WTC11 (cell line): ENCODE results near the gene MZF1. TPM values are rescaled to one million over a fixed set of nuclear protein-coding genes. Genes with fewer than 3 reads are reported as not detected.

Source experiments
- CBFB ChIP-seq: sonication (generic); formaldehyde crosslinking; IDR thresholded peaks from 2 replicates; pipeline ENCODE4 v1.8.1; 2022; ENCODE audit warnings: mild to moderate bottlenecking, low read depth, missing genetic modification reagents
- CREB1 ChIP-seq: sonication (generic); formaldehyde crosslinking; IDR thresholded peaks from 2 replicates; pipeline ENCODE4 v1.8.0; 2023; ENCODE audit warnings: mild to moderate bottlenecking, missing genetic modification reagents
- EMX1 ChIP-seq: fragments of 250-450 bp; sonication (Bioruptor Pico); IDR thresholded peaks from 2 replicates; pipeline ENCODE4 v1.8.0; 2021; ENCODE audit warnings: mild to moderate bottlenecking
- FOXJ3 ChIP-seq: sonication (generic); formaldehyde crosslinking; IDR thresholded peaks from 2 replicates; pipeline ENCODE4 v1.9.0; 2021; ENCODE audit warnings: missing genetic modification reagents, mild to moderate bottlenecking, borderline replicate concordance
- HMGA2 ChIP-seq: fragments of 250-450 bp; sonication (Bioruptor Pico); IDR thresholded peaks from 2 replicates; pipeline ENCODE4 v1.4.0; 2021; ENCODE audit warnings: mild to moderate bottlenecking, moderate library complexity
- KAT7 ChIP-seq: sonication (generic); formaldehyde crosslinking; IDR thresholded peaks from 2 replicates; pipeline ENCODE4 v1.8.1; 2023; ENCODE audit warnings: missing genetic modification reagents, mild to moderate bottlenecking, borderline replicate concordance
- NR3C1 ChIP-seq: sonication (generic); formaldehyde crosslinking; conservative IDR thresholded peaks from 2 replicates; pipeline ENCODE4 v1.8.1; 2023; ENCODE audit warnings: low read depth, mild to moderate bottlenecking, missing genetic modification reagents
- OVOL2 ChIP-seq: fragments of 250-450 bp; sonication (Bioruptor Pico); IDR thresholded peaks from 2 replicates; pipeline ENCODE4 v1.9.0; 2021; ENCODE audit warnings: mild to moderate bottlenecking, borderline replicate concordance
- RORB ChIP-seq: fragments of 250-450 bp; sonication (Bioruptor Pico); IDR thresholded peaks from 2 replicates; pipeline ENCODE4 v1.9.0; 2021; ENCODE audit warnings: mild to moderate bottlenecking
- ZNF138 ChIP-seq: sonication (generic); formaldehyde crosslinking; conservative IDR thresholded peaks from 2 replicates; pipeline ENCODE4 v1.8.1; 2022; ENCODE audit warnings: mild to moderate bottlenecking, moderate library complexity, missing genetic modification reagents
- ZNF263 ChIP-seq: sonication (generic); formaldehyde crosslinking; IDR thresholded peaks from 2 replicates; pipeline ENCODE4 v1.8.1; 2022; ENCODE audit warnings: low read depth, mild to moderate bottlenecking, moderate library complexity, missing genetic modification reagents
- ZNF317 ChIP-seq: sonication (generic); formaldehyde crosslinking; IDR thresholded peaks from 2 replicates; pipeline ENCODE4 v1.8.1; 2023; ENCODE audit warnings: low read depth, mild to moderate bottlenecking, moderate library complexity, missing genetic modification reagents, borderline replicate concordance
- ZNF423 ChIP-seq: fragments of 250-450 bp; sonication (Bioruptor Pico); IDR thresholded peaks from 2 replicates; pipeline ENCODE4 v2.1.2; 2022; ENCODE audit warnings: mild to moderate bottlenecking, moderate library complexity
- total RNA-seq: library from RNA; stranded (reverse); gene quantifications from 3 replicates; pipeline ENCODE4 v1.2.3, GENCODE V29; 2021
- TF ChIP-seq, protein P1 (sequence below): sonication (generic); formaldehyde crosslinking; IDR thresholded peaks from 2 replicates; pipeline ENCODE4 v1.8.1; 2022; ENCODE audit warnings: mild to moderate bottlenecking, moderate library complexity, missing genetic modification reagents
- TF ChIP-seq, protein P2 (sequence below): sonication (generic); formaldehyde crosslinking; IDR thresholded peaks from 2 replicates; pipeline ENCODE4 v1.8.1; 2023; ENCODE audit warnings: mild to moderate bottlenecking, moderate library complexity, missing genetic modification reagents
- TF ChIP-seq, protein P3 (sequence below): sonication (generic); formaldehyde crosslinking; IDR thresholded peaks from 2 replicates; pipeline ENCODE4 v1.8.1; 2023; ENCODE audit warnings: mild to moderate bottlenecking, missing genetic modification reagents, moderate library complexity
- TF ChIP-seq, protein P4 (sequence below): sonication (generic); formaldehyde crosslinking; IDR thresholded peaks from 2 replicates; pipeline ENCODE4 v1.8.1; 2022; ENCODE audit warnings: low read depth, missing genetic modification reagents, borderline replicate concordance
- TF ChIP-seq, protein P5 (sequence below): fragments of 250-450 bp; sonication (Bioruptor Pico); conservative IDR thresholded peaks from 2 replicates; pipeline ENCODE4 v1.9.0; 2021; ENCODE audit warnings: mild to moderate bottlenecking
- TF ChIP-seq, protein P6 (sequence below): sonication (generic); formaldehyde crosslinking; IDR thresholded peaks from 2 replicates; pipeline ENCODE4 v1.8.1; 2023; ENCODE audit warnings: mild to moderate bottlenecking, missing genetic modification reagents
- TF ChIP-seq, protein P7 (sequence below): fragments of 250-450 bp; sonication (Bioruptor Pico); IDR thresholded peaks from 2 replicates; pipeline ENCODE4 v1.9.0; 2021; ENCODE audit warnings: mild to moderate bottlenecking

The MZF1 gene
- total RNA-seq, 1 experiment from 2014 or later: 22.2 TPM

DNA sequence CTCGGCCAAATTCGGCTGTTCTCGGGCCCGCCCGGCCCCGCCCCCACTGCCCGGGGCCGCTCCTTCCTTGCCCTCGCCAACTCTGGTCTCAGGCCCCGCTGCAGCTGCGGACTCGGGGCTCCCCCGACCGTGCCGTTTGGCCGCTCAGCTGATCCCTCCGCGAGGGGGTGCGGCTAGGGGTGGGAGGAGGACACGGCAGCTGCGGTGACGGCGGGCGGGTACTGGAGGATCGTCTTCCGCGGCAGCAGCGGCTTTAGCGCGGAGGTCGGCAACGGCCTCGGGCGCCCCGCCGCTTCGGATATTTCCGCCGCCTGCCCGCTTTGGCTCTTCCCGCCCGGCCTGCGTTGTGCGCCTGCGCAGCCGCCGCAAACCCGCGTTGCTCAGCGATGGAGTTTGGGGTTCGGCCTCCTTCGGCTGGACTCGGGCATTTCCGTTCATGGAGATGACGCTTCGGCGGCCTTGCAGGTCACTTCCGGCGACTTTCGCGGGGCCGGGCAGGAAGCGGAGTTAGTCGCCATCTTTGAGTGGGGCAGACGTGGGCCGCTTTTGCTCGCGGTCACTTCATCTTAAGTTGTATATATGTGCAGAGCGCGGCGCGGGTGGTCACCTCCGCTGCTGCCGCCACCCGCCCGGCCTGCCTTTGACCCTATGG is 14.4 kb downstream of the MZF1 start (continued):
- TF ChIP-seq, protein P1, sequence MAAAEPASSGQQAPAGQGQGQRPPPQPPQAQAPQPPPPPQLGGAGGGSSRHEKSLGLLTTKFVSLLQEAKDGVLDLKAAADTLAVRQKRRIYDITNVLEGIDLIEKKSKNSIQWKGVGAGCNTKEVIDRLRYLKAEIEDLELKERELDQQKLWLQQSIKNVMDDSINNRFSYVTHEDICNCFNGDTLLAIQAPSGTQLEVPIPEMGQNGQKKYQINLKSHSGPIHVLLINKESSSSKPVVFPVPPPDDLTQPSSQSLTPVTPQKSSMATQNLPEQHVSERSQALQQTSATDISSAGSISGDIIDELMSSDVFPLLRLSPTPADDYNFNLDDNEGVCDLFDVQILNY (CRISPR knock-in tag): peak; percentile 75; the same call in 1 of the 2 replicates
- no peak for TF ChIP-seq ZNF423
- TF ChIP-seq, protein P2, sequence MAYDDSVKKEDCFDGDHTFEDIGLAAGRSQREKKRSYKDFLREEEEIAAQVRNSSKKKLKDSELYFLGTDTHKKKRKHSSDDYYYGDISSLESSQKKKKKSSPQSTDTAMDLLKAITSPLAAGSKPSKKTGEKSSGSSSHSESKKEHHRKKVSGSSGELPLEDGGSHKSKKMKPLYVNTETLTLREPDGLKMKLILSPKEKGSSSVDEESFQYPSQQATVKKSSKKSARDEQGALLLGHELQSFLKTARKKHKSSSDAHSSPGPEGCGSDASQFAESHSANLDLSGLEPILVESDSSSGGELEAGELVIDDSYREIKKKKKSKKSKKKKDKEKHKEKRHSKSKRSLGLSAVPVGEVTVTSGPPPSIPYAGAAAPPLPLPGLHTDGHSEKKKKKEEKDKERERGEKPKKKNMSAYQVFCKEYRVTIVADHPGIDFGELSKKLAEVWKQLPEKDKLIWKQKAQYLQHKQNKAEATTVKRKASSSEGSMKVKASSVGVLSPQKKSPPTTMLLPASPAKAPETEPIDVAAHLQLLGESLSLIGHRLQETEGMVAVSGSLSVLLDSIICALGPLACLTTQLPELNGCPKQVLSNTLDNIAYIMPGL: 0 out of 2 replicates have a peak, but pooled peaks have one; percentile 21
- TF ChIP-seq, protein P3, sequence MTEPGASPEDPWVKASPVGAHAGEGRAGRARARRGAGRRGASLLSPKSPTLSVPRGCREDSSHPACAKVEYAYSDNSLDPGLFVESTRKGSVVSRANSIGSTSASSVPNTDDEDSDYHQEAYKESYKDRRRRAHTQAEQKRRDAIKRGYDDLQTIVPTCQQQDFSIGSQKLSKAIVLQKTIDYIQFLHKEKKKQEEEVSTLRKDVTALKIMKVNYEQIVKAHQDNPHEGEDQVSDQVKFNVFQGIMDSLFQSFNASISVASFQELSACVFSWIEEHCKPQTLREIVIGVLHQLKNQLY: no peak
- no peak for TF ChIP-seq ZNF263 (CRISPR knock-in tag)
- no peak for TF ChIP-seq NR3C1
- TF ChIP-seq CBFB (CRISPR knock-in tag): 0 out of 2 replicates have a peak, but pooled peaks have one; percentile 46
- TF ChIP-seq EMX1 (CRISPR knock-in tag): no peak
- no peak for TF ChIP-seq KAT7 (CRISPR knock-in tag)
- TF ChIP-seq, protein P4, sequence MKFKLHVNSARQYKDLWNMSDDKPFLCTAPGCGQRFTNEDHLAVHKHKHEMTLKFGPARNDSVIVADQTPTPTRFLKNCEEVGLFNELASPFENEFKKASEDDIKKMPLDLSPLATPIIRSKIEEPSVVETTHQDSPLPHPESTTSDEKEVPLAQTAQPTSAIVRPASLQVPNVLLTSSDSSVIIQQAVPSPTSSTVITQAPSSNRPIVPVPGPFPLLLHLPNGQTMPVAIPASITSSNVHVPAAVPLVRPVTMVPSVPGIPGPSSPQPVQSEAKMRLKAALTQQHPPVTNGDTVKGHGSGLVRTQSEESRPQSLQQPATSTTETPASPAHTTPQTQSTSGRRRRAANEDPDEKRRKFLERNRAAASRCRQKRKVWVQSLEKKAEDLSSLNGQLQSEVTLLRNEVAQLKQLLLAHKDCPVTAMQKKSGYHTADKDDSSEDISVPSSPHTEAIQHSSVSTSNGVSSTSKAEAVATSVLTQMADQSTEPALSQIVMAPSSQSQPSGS (CRISPR knock-in tag): no peak
- TF ChIP-seq HMGA2 (CRISPR knock-in tag): no peak
- TF ChIP-seq FOXJ3 (CRISPR knock-in tag): no peak
- no peak for TF ChIP-seq ZNF317 (CRISPR knock-in tag)
- no peak for TF ChIP-seq OVOL2
- TF ChIP-seq, protein P5, sequence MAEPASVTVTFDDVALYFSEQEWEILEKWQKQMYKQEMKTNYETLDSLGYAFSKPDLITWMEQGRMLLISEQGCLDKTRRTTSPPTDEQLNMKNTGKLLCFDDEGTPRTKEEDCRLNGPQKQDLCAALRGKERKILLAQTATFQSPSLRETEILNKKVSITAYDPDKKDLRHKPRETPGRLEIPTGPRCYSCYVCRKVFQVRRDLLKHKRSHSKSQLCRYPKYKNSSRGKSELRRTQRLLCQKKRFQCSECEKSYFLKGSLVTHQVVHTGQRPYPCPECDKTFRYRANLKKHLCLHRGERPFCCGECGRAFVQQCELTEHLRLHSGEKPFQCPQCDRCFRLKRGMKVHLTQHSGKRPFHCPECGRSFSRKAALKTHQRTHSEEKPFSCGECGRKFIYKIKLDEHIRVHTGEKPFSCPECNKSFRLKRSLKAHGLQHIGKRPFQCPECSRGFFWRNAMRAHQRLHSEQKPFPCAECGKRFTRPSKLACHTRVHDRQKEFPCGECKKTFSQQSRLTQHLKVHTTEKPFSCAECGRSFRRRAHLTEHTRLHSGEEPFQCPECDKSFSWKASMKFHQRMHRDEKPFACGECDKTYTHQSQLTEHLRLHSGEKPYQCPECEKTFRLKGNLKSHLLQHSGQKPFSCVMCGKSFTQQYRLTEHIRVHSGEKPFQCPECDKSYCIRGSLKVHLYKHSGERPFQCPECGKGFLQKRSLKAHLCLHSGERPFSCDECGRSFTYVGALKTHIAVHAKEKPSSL (CRISPR knock-in tag): no peak
- TF ChIP-seq, protein P6, sequence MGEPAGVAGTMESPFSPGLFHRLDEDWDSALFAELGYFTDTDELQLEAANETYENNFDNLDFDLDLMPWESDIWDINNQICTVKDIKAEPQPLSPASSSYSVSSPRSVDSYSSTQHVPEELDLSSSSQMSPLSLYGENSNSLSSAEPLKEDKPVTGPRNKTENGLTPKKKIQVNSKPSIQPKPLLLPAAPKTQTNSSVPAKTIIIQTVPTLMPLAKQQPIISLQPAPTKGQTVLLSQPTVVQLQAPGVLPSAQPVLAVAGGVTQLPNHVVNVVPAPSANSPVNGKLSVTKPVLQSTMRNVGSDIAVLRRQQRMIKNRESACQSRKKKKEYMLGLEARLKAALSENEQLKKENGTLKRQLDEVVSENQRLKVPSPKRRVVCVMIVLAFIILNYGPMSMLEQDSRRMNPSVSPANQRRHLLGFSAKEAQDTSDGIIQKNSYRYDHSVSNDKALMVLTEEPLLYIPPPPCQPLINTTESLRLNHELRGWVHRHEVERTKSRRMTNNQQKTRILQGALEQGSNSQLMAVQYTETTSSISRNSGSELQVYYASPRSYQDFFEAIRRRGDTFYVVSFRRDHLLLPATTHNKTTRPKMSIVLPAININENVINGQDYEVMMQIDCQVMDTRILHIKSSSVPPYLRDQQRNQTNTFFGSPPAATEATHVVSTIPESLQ (CRISPR knock-in tag): no peak
- TF ChIP-seq, protein P7, sequence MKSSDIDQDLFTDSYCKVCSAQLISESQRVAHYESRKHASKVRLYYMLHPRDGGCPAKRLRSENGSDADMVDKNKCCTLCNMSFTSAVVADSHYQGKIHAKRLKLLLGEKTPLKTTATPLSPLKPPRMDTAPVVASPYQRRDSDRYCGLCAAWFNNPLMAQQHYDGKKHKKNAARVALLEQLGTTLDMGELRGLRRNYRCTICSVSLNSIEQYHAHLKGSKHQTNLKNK (CRISPR knock-in tag): no peak
- TF ChIP-seq ZNF138: no peak
- no peak for TF ChIP-seq CREB1 (CRISPR knock-in tag)
- TF ChIP-seq RORB: no peak
